Thyroid gland (tissue), 4 donors: Measurements from ENCODE around the gene PDGFC. TPM values are rescaled to one million over a fixed set of nuclear protein-coding genes. Genes with fewer than 3 reads are reported as not detected.

Experiments used
- DNase-seq, 2 donors: peaks; one replicate each; pipeline ENCODE4 v3.0.0-alpha.2; 2019
- H3K27ac ChIP-seq, 3 donors: fragments of 200-600 bp; sonication (generic); 1 replicate in 2 of 3; 2 replicates in 1 of 3; pipeline ENCODE4 v1.5.1; 2016 to 2019; ENCODE audit warnings: mild to moderate bottlenecking in 1 of 3, moderate library complexity in 1 of 3
- H3K27me3 ChIP-seq: fragments of 200-600 bp; sonication (generic); one replicate; pipeline ENCODE4 v1.5.1; 2019
- H3K36me3 ChIP-seq, 2 donors: fragments of 200-600 bp; sonication (generic); one replicate each; pipeline ENCODE4 v1.5.1; 2016 to 2019
- H3K4me1 ChIP-seq, 2 donors: fragments of 200-600 bp; sonication (generic); one replicate each; pipeline ENCODE4 v1.5.1; 2017 to 2019
- H3K4me3 ChIP-seq, 3 donors: fragments of 200-600 bp; sonication (generic); replicated peaks in 1 of 3; 1 replicate in 2 of 3; 2 replicates in 1 of 3; pipeline ENCODE4 v1.5.1; 2016; ENCODE audit warnings: mild to moderate bottlenecking in 1 of 3
- H3K9me3 ChIP-seq: fragments of 200-600 bp; sonication (generic); one replicate; pipeline ENCODE4 v1.5.1; 2017
- CTCF ChIP-seq, 6 experiments: fragments of 200-600 bp in 3 of 6; fragments of 450-650 bp in 3 of 6; sonication (generic) in 3 of 6; IDR thresholded peaks; one replicate each; pipeline ENCODE4 v1.5.1; 2016 to 2019; ENCODE audit warnings: antibody characterized with exemption in 6 of 6, mild to moderate bottlenecking in 2 of 6, inconsistent platforms in 1 of 6, moderate library complexity in 1 of 6
- POLR2A ChIP-seq, 2 donors: fragments of 450-650 bp; IDR thresholded peaks; one replicate each; pipeline ENCODE4 v1.6.1; 2017; ENCODE audit warnings: antibody characterized with exemption in 2 of 2, mild to moderate bottlenecking in 2 of 2, moderate library complexity in 1 of 2
- WGBS, 2 donors: methylation state at CpG; one replicate each; pipeline ENCODE4 v1.1.5; 2017; 5-methylcytosine and 5-hydroxymethylcytosine counted together
- intact Hi-C: fragments of 100-400 bp; cut with DNase I; formaldehyde crosslinking; loops from one replicate; pipeline ENCODE4 v1.15.1; 2023
- total RNA-seq, 4 donors: library from RNA; depleted of rRNA; stranded (reverse); fragments of >200 nt; gene quantifications; one replicate each; pipeline ENCODE4 v1.2.3, GENCODE V29; 2016

The PDGFC gene
- total RNA-seq, 4 donors from 2014 or later: 28.9 to 34.6 (median 29.9) TPM

DNA sequence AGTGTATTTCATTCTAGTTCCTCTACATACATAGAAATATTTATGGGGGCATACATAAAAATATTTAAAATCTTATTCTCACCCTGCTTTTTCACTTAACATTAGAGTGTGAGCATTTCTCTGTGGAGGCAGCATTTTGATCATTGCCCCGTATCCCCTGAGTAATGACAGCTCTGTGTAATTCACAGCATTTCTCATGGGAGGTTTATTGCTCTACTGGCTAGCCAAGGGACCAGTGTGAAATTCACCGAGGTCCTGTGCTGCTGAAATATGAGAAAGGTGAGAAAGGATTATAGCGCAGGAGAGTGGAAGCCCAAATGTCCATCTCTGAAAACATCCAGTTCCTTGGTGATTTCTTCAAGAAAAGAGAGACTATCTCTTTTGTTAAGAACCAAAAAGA lies 22.9 kb downstream of the PDGFC start:
- Histone ChIP-seq H3K9me3 (no peaks in the 10 kb centered on the region), H3K27ac (peak overlapping the region; percentile 6 to 85 (median 69)), H3K36me3 (no peaks in the 10 kb centered on the region), H3K4me3 (no peak overlapping the region), H3K4me1 (peaks cover 52 to 64% of the 10 kb centered on the region in 2 donors), H3K27me3 (no peaks in the 10 kb centered on the region)
- DNase-seq: no peak
- 69 to 73% methylated on average over 3 of the region's 3 CpGs for whole genome bisulfite sequencing, 2 donors
- intact Hi-C loops: no loop called here
- TF ChIP-seq CTCF (IDR thresholded peaks at IDR 0.05) (no peak), POLR2A (IDR thresholded peaks at IDR 0.05) (no peak)

- TF ChIP-seq CTCF (IDR thresholded peaks at IDR 0.05): no peak
- TF ChIP-seq POLR2A (IDR thresholded peaks at IDR 0.05): no peak
- H3K27me3 ChIP-seq: no peaks in the 10 kb centered on the region
- H3K4me3 ChIP-seq: no peak overlapping the region
- intact Hi-C loops: no loop called here
- WGBS, 2 donors: 23 to 34% methylated on average over 6 of the region's 6 CpGs
- H3K9me3 ChIP-seq: no peaks in the 10 kb centered on the region
- H3K36me3 ChIP-seq: no peaks in the 10 kb centered on the region
- peak; percentile 44 to 51 for DNase-seq
- peak overlapping the region in 2 of 3 donors; percentile 69 to 85 for H3K27ac ChIP-seq
- peaks cover 57 to 68% of the 10 kb centered on the region in 2 donors for H3K4me1 ChIP-seq
Measured at GRCh38 chr4:156948133-156948532, 23.5 kb downstream of the PDGFC start.

DNA sequence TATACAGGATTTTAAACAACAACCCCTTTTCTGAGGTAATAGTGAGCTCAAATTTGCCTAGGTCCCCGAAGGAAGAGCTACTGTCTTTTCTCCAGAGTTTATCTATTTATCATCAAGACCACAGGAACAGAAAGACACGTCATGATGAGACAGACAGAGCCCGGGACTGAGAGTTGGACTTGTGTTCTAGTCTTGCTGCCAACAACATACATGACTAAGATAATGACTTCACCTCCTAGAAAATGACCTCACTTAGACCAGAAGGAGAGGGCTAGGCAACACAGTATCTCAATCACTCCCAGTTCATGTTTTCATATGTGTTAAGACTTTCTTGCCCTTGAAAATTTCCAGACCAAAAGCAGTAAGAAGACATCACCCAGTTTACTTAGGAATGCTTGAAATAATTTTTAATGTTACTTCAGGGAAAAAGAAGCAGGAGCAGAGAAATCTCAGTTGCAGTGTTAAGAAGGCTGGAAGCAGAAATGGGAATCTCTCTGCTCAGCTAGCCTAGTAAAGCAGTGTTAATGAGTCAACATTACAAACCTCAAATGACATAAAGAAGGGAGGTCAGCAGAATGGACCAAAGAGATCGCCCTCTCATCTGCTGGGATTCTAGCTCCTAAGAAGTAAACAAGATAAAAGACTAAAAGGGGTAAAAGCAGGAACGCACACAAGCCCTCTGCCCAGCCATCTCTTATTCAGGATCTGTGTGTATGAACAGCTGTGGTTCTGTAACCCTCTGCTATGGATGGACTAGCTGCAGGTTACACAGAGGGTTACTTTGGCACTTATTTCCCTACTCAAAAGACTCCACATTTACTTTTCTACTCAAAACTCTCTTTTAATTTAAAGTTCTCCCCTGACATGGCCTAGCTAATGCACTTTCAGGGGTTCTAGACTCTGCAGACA lies 24.8 kb downstream of the PDGFC start:
- Histone ChIP-seq H3K4me3 (no peak overlapping the region), H3K27me3 (no peaks in the 10 kb centered on the region), H3K27ac (peak overlapping the region in 2 of 3 donors; percentile 69 to 85), H3K9me3 (no peaks in the 10 kb centered on the region), H3K36me3 (no peaks in the 10 kb centered on the region), H3K4me1 (peaks cover 49 to 71% of the 10 kb centered on the region in 2 donors)
- intact Hi-C loops: no loop called here
- WGBS, 2 donors: 75 to 83% methylated on average over 5 of the region's 5 CpGs
- DNase-seq: no peak
- no peak for TF ChIP-seq CTCF (IDR thresholded peaks at IDR 0.05)
- no peak for TF ChIP-seq POLR2A (IDR thresholded peaks at IDR 0.05)

DNA sequence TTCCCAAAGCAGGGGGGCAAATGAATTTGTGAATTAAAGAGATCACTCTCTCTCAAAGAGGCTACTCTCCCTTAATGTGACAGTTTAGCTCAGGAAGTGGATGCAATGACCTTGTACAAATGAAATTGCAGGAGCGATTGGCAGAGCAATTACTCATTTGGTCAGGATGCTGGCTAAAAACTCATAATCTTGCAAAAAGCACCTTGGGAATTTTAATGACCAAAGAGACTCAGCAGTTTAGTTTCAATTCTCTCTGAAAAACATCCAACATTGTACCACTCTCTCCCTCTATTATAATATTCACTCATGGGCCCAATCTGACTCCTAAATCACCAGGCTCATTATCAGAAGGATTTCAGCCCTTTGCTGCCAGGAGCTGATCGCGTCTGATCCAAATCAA lies 26.1 kb downstream of the PDGFC start:
- TF ChIP-seq CTCF (IDR thresholded peaks at IDR 0.05): no peak
- no peak for TF ChIP-seq POLR2A (IDR thresholded peaks at IDR 0.05)
- H3K27me3 ChIP-seq: no peaks in the 10 kb centered on the region
- peak overlapping the region in 1 of 3 donors; percentile 27 for H3K27ac ChIP-seq
- no peak overlapping the region for H3K4me3 ChIP-seq
- intact Hi-C loops: no loop called here
- 72 to 78% methylated on average over 3 of the region's 3 CpGs for WGBS, 2 donors
- no peak for DNase-seq
- H3K36me3 ChIP-seq: no peaks in the 10 kb centered on the region
- peaks cover 48 to 76% of the 10 kb centered on the region in 2 donors for H3K4me1 ChIP-seq
- no peaks in the 10 kb centered on the region for H3K9me3 ChIP-seq

DNA sequence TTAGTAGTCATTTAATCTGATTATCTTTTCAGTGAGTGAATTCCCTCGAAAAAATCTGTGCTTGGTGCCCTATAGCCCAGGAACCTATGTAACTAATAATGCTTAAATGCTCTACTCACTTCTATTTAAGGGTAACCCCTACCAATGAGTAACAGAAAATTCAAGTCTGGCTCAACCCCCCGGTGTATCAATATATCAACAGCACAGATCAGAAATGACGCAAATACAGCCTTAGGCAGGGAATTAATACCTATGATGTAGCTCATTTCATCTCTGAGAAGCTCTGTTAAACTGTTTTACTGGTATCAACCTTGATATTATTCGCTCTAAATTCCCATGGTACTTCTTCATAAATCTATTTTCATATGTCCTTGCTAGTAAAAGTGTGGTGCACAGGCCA lies 28.6 kb downstream of the PDGFC start:
- TF ChIP-seq POLR2A (IDR thresholded peaks at IDR 0.05): no peak
- TF ChIP-seq CTCF (IDR thresholded peaks at IDR 0.05): no peak
- peak overlapping the region in 2 of 3 donors; percentile 26 to 34 for H3K27ac ChIP-seq
- no peak for DNase-seq
- H3K27me3 ChIP-seq: no peaks in the 10 kb centered on the region
- H3K4me3 ChIP-seq: no peak overlapping the region
- 90 to 94% methylated on average over 4 of the region's 4 CpGs for WGBS, 2 donors
- peaks cover 24 to 54% of the 10 kb centered on the region in 2 donors for H3K4me1 ChIP-seq
- no peaks in the 10 kb centered on the region for H3K36me3 ChIP-seq
- intact Hi-C loops: no loop called here
- no peaks in the 10 kb centered on the region for H3K9me3 ChIP-seq
